HG03139 (cell line): ENCODE measurements around the gene WASF3.
"Not testable (repeated sequence)": the region's sequence is repeated elsewhere in the genome, so short reads cannot be mapped to it uniquely, and the experiment has no call there.

Source experiments
- ATAC-seq: cut with Tn5 transposase; IDR thresholded peaks from one replicate; pipeline ENCODE4 v1.9.1; 2021; ENCODE audit not compliant: unreplicated experiment

WASF3 gene

GRCh38 chr13:26626271-26626670 is 68.8 kb downstream of the WASF3 start:
- ATAC-seq, result no peak

- ATAC-seq, result no peak
Measured at GRCh38 chr13:26628706-26629105, 71.2 kb downstream of the WASF3 start.

- ATAC-seq, result no peak
Measured at GRCh38 chr13:26629260-26629825, 71.9 kb downstream of the WASF3 start.

GRCh38 chr13:26635634-26636033 is 78.2 kb downstream of the WASF3 start:
- ATAC-seq, result not testable (repeated sequence)

GRCh38 chr13:26636073-26636472 is 78.6 kb downstream of the WASF3 start:
- not testable (repeated sequence) for ATAC-seq

GRCh38 chr13:26646603-26647002 is 89.1 kb downstream of the WASF3 start:
- ATAC-seq, result no peak

- ATAC-seq, result no peak
Measured at GRCh38 chr13:26651234-26651633, 93.8 kb downstream of the WASF3 start.

GRCh38 chr13:26653310-26653709 is 95.8 kb downstream of the WASF3 start:
- ATAC-seq, result no peak

GRCh38 chr13:26653842-26654241 is 96.4 kb downstream of the WASF3 start:
- no peak for ATAC-seq

GRCh38 chr13:26656919-26657318 is 99.4 kb downstream of the WASF3 start:
- no peak for ATAC-seq

- no peak for ATAC-seq
Measured at GRCh38 chr13:26658448-26659385, 101.2 kb downstream of the WASF3 start.

- ATAC-seq, result no peak
Measured at GRCh38 chr13:26660185-26660584, 102.7 kb downstream of the WASF3 start.

- no peak for ATAC-seq
Measured at GRCh38 chr13:26660766-26661165, 103.3 kb downstream of the WASF3 start.

GRCh38 chr13:26663791-26664190 is 106.3 kb downstream of the WASF3 start:
- no peak for ATAC-seq

- ATAC-seq, result no peak
Measured at GRCh38 chr13:26664286-26664685, 106.8 kb downstream of the WASF3 start.

GRCh38 chr13:26664876-26665275 is 107.4 kb downstream of the WASF3 start:
- ATAC-seq, result no peak

GRCh38 chr13:26668357-26669146 is 111.1 kb downstream of the WASF3 start:
- ATAC-seq, result no peak

GRCh38 chr13:26673890-26674289 is 116.4 kb downstream of the WASF3 start:
- ATAC-seq, result no peak

GRCh38 chr13:26677156-26677555 is 119.7 kb downstream of the WASF3 start:
- ATAC-seq, result no peak

GRCh38 chr13:26678330-26678729 is 120.8 kb downstream of the WASF3 start:
- ATAC-seq, result no peak

GRCh38 chr13:26678796-26679195 is 121.3 kb downstream of the WASF3 start:
- no peak for ATAC-seq
